Activated CD4-positive, alpha-beta T cell treated with anti-CD3 and anti-CD28 coated beads for 36 hours (primary cell): ENCODE data around the gene TSPAN31. TPM values are rescaled to one million over a fixed set of nuclear protein-coding genes. Genes with fewer than 3 reads are reported as not detected.

Experiments used
- ATAC-seq: fragments of 200-7000 bp; cut with Tn5 transposase; one replicate; pipeline ENCODE4 v1.10.0; 2021; ENCODE audit warnings: mild to moderate bottlenecking, moderate library complexity
- CTCF ChIA-PET: fragments of 350-600 bp; sonication (Branson Sonifier 250); formaldehyde crosslinking; loops from one replicate; lab custom pipeline; 2021; ENCODE audit warnings: antibody characterized with exemption; lab: Charles Lee
- POLR2A ChIA-PET: fragments of 350-600 bp; sonication (Branson Sonifier 250); formaldehyde crosslinking; loops from one replicate; lab custom pipeline; 2021; ENCODE audit warnings: antibody characterized with exemption, inconsistent platforms; lab: Charles Lee
- DNase-seq: peaks from one replicate; pipeline ENCODE4 v3.0.0-alpha.2; 2020
- H3K27ac Mint-ChIP-seq: one replicate; pipeline ENCODE4 v1.8.0; 2021; ENCODE audit warnings: mixed read lengths
- H3K27me3 Mint-ChIP-seq: one replicate; pipeline ENCODE4 v1.8.0; 2021; ENCODE audit warnings: mixed read lengths
- H3K36me3 Mint-ChIP-seq: one replicate; pipeline ENCODE4 v1.8.0; 2021; ENCODE audit warnings: low read depth, mixed read lengths
- H3K4me1 Mint-ChIP-seq: one replicate; pipeline ENCODE4 v1.8.0; 2021; ENCODE audit warnings: mixed read lengths
- H3K4me3 Mint-ChIP-seq: one replicate; pipeline ENCODE4 v1.8.0; 2021; ENCODE audit warnings: mild to moderate bottlenecking, moderate library complexity, mixed read lengths
- H3K9me3 Mint-ChIP-seq: one replicate; pipeline ENCODE4 v1.8.0; 2021; ENCODE audit warnings: low read depth, mixed read lengths
- intact Hi-C, 2 experiments: fragments of 100-400 bp; cut with DNase I in 1 of 2; cut with micrococcal nuclease in 1 of 2; formaldehyde crosslinking; loops; one replicate each; pipeline versions ENCODE4 v1.14.2 to v1.15.1; 2022 to 2024; cut with DNase I, micrococcal nuclease
- total RNA-seq, 2 experiments: library from RNA; stranded (reverse); gene quantifications; one replicate each; pipeline ENCODE4 v1.2.3, GENCODE V29; 2021

TSPAN31 gene
- total RNA-seq, 2 experiments from 2014 or later: 13.6 to 15.9 TPM

DNA sequence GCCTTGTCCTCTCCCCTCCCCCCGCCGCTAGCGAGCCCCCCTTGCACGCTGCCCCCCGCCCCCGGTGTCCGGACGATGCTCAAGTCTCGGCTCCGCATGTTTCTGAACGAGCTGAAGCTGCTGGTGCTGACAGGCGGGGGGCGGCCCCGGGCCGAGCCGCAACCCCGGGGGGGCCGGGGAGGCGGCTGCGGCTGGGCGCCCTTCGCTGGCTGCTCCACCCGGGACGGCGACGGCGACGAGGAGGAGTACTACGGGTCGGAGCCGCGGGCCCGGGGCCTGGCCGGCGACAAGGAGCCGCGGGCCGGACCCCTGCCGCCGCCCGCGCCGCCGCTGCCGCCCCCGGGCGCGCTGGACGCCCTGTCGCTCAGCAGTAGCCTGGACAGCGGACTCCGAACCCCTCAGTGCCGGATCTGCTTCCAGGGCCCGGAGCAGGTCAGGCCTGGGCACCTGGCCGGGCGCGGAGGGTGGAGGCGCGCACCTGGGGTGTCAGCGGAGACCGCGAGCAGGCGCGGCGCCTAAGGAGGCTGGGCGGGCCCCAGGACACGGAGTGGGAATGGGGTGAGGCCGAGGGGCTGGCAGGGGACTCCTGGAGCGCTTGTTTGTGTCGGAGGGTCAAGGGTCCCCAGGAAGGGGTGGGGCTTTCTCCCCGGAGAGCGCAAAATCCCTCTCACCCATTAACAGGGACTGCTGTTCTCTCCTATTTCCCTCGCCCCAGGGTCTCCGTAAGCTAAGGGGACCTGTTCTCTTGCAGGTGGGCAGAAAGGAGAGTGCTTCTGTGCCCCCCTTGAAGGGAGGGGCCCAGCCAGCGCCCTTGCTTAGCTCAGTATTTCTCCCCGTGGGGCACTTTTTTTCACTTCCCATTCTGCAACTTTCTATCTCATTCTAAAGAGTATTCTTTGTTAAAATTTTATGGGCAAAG, 10.9 kb downstream of the TSPAN31 start:
- H3K4me3 Mint-ChIP-seq: peak overlapping the region; percentile 79
- peak overlapping the region; percentile 40 for H3K27ac Mint-ChIP-seq
- H3K4me1 Mint-ChIP-seq: peaks cover 57% of the 10 kb centered on the region
- CTCF ChIA-PET: interaction anchor here (0.6 to 2.8 kb wide), 20 partner anchors 9 to 152 kb away, joined by 3 to 54 read pairs (median 5); partner anchors contain the start of genes CYP27B1, TSFM and TSPAN31
- H3K27me3 Mint-ChIP-seq: no peaks in the 10 kb centered on the region
- DNase-seq: peak; percentile 55
- POLR2A ChIA-PET: interaction anchor here (0.6 to 1.4 kb wide), 4 partner anchors 10 to 68 kb away, joined by 4 to 10 read pairs (median 6); partner anchors contain the start of gene TSPAN31
- no peaks in the 10 kb centered on the region for H3K9me3 Mint-ChIP-seq
- H3K36me3 Mint-ChIP-seq: peaks cover 26% of the 10 kb centered on the region
- no peak for ATAC-seq
- intact Hi-C loops: loop anchor here in 1 of 2 experiments (1.0 to 10.0 kb wide), 6 partner anchors 10 to 1121 kb away; partner anchors contain the start of genes BAZ2A, CTDSP2 and TSFM

DNA sequence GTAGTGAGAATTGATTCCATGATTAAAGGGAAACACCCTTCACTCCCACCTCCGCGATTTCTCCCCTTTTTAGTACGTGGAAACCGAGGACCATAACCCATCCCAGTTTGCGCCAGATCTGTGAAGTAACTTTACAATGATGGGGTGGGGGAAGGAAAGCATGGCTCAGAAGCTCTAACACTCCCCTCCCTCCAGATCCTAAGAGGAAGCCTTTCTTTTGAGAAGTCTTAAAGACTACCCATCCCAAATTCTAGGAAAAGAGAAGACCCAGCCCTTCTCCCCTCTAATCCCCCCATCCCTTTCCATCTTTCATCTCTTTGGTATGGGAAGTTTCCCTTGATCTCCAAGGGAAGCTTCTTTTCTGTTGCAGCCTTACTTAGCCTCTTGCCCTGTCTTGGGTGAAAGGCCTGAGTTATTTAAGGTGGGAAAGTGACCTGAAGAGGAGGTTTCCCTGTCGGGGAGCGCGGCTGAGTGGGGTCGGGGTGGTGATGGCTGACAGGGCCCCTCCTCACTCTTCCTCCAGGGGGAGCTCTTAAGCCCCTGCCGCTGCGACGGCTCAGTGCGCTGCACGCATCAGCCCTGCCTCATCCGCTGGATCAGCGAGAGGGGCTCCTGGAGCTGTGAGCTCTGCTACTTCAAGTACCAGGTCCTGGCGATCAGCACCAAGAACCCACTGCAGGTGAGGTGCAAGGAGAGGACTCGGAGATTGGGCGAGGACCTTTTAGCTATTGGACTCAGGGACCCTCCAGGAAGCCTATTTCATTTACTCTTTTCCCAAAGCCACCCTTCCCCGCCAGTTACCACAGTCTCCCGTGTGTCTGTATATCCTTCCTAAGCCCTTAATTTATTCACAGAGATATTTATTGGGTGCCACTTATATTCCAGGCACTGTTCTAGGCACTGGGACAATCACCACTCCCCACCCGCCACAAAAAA, 11.8 kb downstream of the TSPAN31 start:
- CTCF ChIA-PET: interaction anchor here (0.6 to 2.8 kb wide), 31 partner anchors 8 to 324 kb away, joined by 3 to 54 read pairs (median 4); partner anchors contain the start of genes CTDSP2, CYP27B1, EEF1AKMT3 and METTL1
- POLR2A ChIA-PET: interaction anchor here (0.7 to 1.4 kb wide), 3 partner anchors 9 to 12 kb away, joined by 4 to 6 read pairs (median 5); partner anchors contain the start of gene TSPAN31
- Mint-ChIP-seq H3K9me3 (no peaks in the 10 kb centered on the region), H3K4me1 (peaks cover 47% of the 10 kb centered on the region), H3K27me3 (no peaks in the 10 kb centered on the region), H3K27ac (peak overlapping the region; percentile 68), H3K36me3 (peaks cover 24% of the 10 kb centered on the region), H3K4me3 (peak overlapping the region; percentile 79)
- DNase-seq (peak; percentile 83), ATAC-seq (peak; percentile 29)
- intact Hi-C loops: loop anchor here in 1 of 2 experiments (1.0 to 10.0 kb wide), 4 partner anchors 9 to 1122 kb away; partner anchors contain the start of gene BAZ2A

DNA sequence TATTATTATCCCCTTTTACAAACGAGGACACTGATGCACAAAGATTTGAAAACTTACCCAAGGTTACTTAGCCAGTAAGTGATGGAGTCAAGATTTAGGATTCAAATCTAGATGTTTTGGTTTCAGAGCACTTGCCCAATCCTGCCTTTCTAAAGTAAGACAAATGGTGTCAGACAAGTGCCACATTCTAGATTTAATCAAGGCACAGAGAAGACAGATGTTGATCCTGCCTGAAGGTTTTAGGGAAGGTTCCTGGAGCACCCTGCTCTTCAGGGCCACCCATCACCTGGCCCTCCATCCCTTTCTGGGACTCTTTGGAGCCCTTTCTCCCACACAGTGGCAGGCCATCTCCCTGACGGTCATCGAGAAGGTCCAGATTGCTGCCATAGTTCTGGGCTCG, 12.9 kb downstream of the TSPAN31 start:
- no peak overlapping the region for H3K27ac Mint-ChIP-seq
- CTCF ChIA-PET: interaction anchor here (1.0 to 2.8 kb wide), 4 partner anchors 10 to 325 kb away, joined by 3 to 54 read pairs (median 14); partner anchors contain the start of genes CTDSP2, CYP27B1 and TSFM
- intact Hi-C loops: loop anchor here in 1 of 2 experiments (2.0 to 10.0 kb wide), 2 partner anchors 13 to 1123 kb away; partner anchors contain the start of gene BAZ2A
- ATAC-seq (no peak), DNase-seq (no peak)
- no peak overlapping the region for H3K4me3 Mint-ChIP-seq
- peaks cover 41% of the 10 kb centered on the region for H3K4me1 Mint-ChIP-seq
- H3K27me3 Mint-ChIP-seq: no peaks in the 10 kb centered on the region
- H3K36me3 Mint-ChIP-seq: peaks cover 23% of the 10 kb centered on the region
- no peaks in the 10 kb centered on the region for H3K9me3 Mint-ChIP-seq
- POLR2A ChIA-PET: no interaction called here

DNA sequence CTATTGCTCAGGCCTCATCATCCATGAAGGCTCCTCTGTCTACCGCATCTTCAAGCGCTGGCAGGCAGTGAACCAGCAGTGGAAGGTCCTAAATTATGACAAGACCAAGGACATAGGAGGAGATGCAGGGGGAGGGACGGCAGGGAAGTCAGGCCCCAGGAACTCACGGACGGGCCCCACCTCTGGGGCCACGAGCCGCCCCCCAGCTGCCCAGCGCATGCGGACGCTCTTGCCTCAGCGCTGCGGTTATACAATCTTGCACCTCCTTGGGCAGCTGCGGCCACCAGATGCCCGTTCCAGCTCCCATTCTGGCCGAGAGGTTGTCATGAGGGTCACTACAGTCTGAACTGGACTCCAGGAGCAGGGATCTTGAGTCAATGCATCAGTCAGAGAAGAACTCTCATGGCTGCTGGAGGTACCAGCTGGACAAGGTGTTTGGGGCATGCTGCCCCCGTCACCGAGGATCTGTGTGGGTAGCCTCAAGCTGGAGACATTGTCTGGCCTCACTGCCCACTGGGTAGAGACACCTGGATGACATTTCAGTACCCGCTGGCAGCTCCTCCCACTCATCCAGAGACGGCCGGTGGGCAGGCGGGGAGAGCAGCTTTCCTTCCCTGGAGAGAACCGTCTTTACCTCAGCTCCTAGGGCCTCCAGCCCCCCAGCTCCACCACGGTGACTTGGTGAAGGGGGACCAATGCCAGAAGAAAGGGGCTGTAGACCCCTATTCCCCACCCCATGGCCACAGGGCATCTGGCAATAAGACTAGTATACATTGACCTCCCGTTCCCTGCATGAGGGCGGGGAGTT, 13.9 kb downstream of the TSPAN31 start:
- peaks cover 33% of the 10 kb centered on the region for H3K36me3 Mint-ChIP-seq
- H3K4me1 Mint-ChIP-seq: peaks cover 38% of the 10 kb centered on the region
- no peak overlapping the region for H3K27ac Mint-ChIP-seq
- intact Hi-C loops: loop anchor here in 1 of 2 experiments (10.0 kb wide), 1 partner anchor 1124 kb away; the partner anchor contains the start of gene BAZ2A
- POLR2A ChIA-PET: no interaction called here
- no peaks in the 10 kb centered on the region for H3K9me3 Mint-ChIP-seq
- CTCF ChIA-PET: interaction anchor here (0.5 to 1.8 kb wide), 10 partner anchors 9 to 1628 kb away, joined by 3 to 9 read pairs (median 5); partner anchors contain the start of genes EEF1AKMT3, METTL1 and TSFM
- no peak for DNase-seq
- H3K4me3 Mint-ChIP-seq: no peak overlapping the region
- ATAC-seq: no peak
- H3K27me3 Mint-ChIP-seq: peaks cover 2% of the 10 kb centered on the region

DNA sequence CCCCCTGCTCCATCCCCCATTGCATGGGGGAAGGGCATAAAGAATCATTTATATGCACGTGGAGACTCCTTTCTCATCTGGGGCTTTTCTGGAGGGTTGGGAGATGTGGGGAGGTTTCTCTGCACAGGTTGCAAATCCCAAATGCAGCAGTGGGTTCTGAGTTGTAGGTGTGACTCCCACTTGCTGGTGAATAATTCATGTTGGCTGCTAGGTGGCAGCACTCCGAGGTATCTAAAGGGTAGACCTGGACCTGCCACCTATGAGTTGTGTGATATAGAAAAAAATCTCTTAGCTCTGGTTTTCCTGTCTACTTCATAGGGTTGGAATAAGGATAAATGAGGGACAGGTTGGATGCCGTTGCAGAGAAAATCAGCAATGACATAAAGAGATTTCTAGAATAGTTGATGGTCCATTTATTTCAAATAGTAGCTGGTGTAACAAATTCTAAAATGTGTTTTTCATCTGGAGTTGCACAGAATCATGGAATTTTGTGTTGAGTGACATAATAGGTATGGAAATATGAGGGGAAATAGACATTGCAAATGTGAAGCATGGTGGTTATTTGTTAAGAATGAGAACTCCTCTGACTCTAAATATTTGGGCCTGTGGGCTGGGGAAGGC, 14.6 kb downstream of the TSPAN31 start:
- ChIA-PET CTCF (interaction anchor here (0.6 to 1.8 kb wide), 20 partner anchors 8 to 1431 kb away, joined by 3 to 9 read pairs (median 4); partner anchors contain the start of genes EEF1AKMT3, METTL1 and TSFM), POLR2A (interaction anchor here (1.0 kb wide), 1 partner anchor 15 kb away, joined by 3 read pairs; the partner anchor contains the start of gene TSPAN31)
- Mint-ChIP-seq H3K9me3 (no peaks in the 10 kb centered on the region), H3K36me3 (peaks cover 38% of the 10 kb centered on the region), H3K4me1 (peaks cover 35% of the 10 kb centered on the region), H3K4me3 (no peak overlapping the region), H3K27me3 (peaks cover 3% of the 10 kb centered on the region), H3K27ac (no peak overlapping the region)
- intact Hi-C loops: loop anchor here in 1 of 2 experiments (10.0 kb wide), 1 partner anchor 1125 kb away; the partner anchor contains the start of gene BAZ2A
- ATAC-seq (peak; percentile 26), DNase-seq (peak; percentile 64)

DNA sequence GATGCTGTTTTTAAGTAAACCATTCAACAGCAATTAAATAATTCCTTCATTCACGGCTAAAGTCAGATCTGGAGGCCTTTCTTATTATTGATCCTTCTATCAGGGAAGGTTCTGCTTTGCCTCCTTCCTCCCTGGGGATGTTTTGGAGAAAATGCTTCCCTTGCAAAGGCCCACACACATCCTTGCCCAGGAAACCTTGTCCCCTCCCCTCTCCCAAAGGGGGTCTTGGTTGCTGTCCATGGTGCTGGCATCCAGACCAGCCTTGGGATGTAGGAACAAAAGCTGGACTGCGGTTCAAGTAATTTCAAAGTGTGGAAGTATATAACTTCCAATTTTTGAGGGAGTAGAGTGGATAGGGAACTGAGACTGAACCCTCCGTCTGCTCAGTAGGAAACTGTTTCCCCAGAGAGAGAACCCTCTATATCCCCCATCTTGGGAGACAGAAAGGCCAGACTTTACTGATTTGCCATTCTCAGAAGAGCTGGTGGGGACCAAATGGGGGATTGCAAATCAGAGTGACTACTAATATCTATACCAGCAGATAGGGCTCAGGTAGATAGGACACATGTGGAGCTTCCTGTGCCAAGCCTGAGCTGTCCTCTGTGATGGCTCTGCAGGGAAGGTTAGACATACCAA, 15.6 kb downstream of the TSPAN31 start:
- peaks cover 35% of the 10 kb centered on the region for H3K4me1 Mint-ChIP-seq
- POLR2A ChIA-PET: interaction anchor here (0.5 to 1.0 kb wide), 2 partner anchors 16 to 17 kb away, joined by 3 to 7 read pairs; partner anchors contain the start of gene TSPAN31
- H3K4me3 Mint-ChIP-seq: no peak overlapping the region
- ATAC-seq: no peak
- no peak for DNase-seq
- CTCF ChIA-PET: interaction anchor here (0.9 to 1.2 kb wide), 4 partner anchors 20 to 170 kb away, joined by 3 to 8 read pairs (median 4); partner anchors contain the start of gene PIP4K2C
- intact Hi-C loops: no loop called here
- H3K9me3 Mint-ChIP-seq: no peaks in the 10 kb centered on the region
- H3K27me3 Mint-ChIP-seq: peaks cover 3% of the 10 kb centered on the region
- H3K36me3 Mint-ChIP-seq: peaks cover 38% of the 10 kb centered on the region
- H3K27ac Mint-ChIP-seq: no peak overlapping the region

DNA sequence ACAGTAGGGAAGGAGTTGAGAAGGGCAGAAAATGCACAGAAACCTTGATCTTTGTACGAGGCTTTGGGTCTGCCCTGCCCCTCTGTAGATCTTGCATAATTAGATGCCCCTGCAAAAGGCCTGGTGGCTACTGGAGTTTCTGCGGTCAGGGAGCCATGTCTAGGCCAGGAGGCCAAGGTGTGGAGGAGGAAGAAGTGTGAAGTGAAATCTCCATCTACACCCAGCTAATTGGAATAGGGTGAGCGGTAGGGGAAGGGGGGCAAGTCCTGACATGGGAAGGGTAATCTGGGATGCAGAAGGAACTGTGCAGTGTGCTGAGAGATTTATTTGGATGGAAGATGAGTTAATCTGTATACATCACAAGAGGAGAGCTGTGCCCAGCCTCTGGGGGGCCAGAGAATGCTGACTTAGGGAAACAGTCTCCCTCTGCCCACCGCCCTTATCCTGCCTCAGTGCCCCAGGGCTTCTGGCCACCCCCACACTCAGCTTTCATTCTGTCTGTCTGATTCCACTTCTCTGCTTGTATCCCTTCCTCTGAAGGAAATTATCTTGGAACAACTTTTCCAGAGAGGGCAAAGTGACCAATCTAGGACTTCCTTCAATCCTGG, 16.7 kb downstream of the TSPAN31 start:
- Mint-ChIP-seq H3K4me1 (peaks cover 39% of the 10 kb centered on the region), H3K4me3 (no peak overlapping the region), H3K36me3 (peaks cover 41% of the 10 kb centered on the region), H3K9me3 (no peaks in the 10 kb centered on the region), H3K27me3 (peaks cover 7% of the 10 kb centered on the region), H3K27ac (no peak overlapping the region)
- DNase-seq (no peak), ATAC-seq (no peak)
- CTCF ChIA-PET: interaction anchor here (0.7 to 1.5 kb wide), 4 partner anchors 21 to 145 kb away, joined by 3 to 5 read pairs (median 3); partner anchors contain the start of gene TSFM
- intact Hi-C loops: no loop called here
- POLR2A ChIA-PET: no interaction called here

DNA sequence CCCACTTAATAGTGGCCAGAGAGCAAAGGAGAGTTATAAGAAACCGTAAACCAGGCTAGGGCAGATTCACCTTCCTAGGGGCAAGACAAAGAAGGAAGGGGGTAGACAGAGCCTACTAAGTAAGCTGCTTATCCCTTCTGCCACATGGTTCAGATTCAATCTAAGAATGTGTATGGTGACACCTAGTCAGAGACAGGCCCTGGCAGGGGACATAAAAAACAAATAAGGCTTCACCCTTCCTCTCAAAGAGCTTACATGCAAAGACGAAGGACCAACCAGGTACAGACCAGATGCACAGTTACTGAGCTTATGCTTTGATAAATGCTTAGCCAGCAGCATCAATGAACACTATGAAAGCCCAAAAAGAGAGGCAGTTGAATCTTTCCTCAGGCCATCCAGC, 17.6 kb downstream of the TSPAN31 start:
- CTCF ChIA-PET: interaction anchor here (1.0 to 1.5 kb wide), 2 partner anchors 20 to 142 kb away, joined by 3 to 5 read pairs; partner anchors contain the start of gene TSFM
- POLR2A ChIA-PET: no interaction called here
- intact Hi-C loops: no loop called here
- Mint-ChIP-seq H3K4me3 (no peak overlapping the region), H3K27ac (no peak overlapping the region), H3K27me3 (peaks cover 10% of the 10 kb centered on the region), H3K9me3 (no peaks in the 10 kb centered on the region), H3K4me1 (peaks cover 38% of the 10 kb centered on the region), H3K36me3 (peaks cover 39% of the 10 kb centered on the region)
- no peak for ATAC-seq
- no peak for DNase-seq
